ENCODE results near the gene DNAH8.
"Not testable (repeated sequence)": the region's sequence is repeated elsewhere in the genome, so short reads cannot be mapped to it uniquely, and the experiment has no call there.

DNAH8 gene

GRCh38 chr6:38697846-38698245, 17.3 kb upstream of the DNAH8 start:
- no peak for DNase-seq (ENCODE audit: low read depth in 2 of 2)

DNA sequence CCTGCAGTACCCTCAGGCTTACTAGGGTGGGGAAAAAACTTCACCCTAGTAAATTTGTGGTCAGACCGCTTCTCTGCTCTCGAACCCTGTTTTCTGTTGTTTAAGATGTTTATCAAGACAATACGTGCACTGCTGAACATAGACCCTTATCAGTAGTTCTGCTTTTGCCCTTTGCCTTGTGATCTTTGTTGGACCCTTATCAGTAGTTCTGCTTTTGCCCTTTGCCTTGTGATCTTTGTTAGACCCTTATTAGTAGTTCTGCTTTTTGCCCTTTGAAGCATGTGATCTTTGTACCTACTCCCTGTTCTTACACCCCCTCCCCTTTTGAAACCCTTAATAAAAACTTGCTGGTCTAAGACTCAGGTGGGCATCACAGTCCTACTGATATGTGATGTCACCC, 15.4 kb upstream of the DNAH8 start:
- DNase-seq (ENCODE audit: low read depth in 2 of 2), result not testable (repeated sequence)

DNA sequence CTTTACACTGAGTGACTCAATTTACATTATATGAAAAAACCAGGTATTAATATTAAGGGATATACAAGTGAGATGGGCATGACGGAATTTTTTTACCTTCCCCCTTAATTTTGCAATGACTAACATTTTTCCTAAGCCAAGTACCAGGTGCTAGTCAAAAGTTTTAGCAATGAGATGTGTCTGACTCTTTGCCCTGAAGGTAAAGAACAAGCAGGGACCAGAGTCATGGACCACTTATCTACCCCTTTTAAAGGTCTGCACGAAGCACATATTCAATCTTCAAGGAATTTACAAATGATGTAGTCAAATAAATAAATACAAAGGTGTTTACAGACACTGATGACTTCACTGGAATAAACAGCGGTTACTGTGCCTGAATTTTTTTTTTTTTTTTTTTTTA, 13.6 kb upstream of the DNAH8 start:
- DNase-seq (ENCODE audit: low read depth in 2 of 2), result no peak

DNA sequence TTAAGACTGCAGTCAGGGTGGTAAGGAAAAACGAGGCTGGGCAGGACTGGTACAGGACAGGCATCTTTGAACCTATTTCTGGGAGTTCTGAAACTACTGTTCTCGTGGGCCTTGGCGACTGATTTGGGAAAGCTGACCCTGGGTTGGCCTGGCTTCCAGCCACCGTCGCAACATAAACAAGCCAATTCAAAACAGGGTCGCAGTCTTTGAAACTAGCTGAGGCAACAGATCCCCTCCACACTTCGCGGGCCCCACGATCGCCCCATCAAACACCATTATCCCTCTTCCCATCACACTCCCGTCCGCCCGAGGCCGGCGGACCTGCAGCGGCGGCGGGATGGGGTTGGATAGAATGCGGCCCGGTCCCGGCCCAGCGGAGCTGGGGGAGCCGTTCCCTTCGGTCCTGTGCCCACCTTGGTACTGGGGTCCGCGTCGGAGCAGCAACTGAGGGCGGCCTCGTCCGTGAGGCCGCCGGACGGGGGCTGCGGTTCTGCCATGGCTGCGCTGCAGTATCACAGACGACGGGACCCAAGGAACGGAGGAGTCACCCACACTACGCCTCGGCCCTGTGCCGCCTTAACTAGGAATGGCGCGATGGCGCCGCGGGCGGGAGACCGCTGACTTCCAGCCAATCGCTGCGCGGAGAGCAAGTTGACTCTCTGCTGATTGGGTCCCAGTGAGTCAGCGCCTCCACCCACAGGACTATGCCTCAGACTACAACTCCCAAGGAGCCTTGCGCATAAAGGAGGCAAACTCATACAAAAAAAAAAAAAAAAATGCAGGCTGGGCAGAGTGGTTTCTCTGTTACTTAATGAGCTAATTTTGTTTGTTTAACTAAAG, 12.3 kb upstream of the DNAH8 start, which contains the start of gene GLO1:
TSS of gene GLO1 (minus strand) at position 588 of the 840 bp plus-strand sequence. CDS start at position 497, 91 bp downstream.
- DNase-seq (ENCODE audit: low read depth in 2 of 2), result peak; percentile 88 to 91

DNA sequence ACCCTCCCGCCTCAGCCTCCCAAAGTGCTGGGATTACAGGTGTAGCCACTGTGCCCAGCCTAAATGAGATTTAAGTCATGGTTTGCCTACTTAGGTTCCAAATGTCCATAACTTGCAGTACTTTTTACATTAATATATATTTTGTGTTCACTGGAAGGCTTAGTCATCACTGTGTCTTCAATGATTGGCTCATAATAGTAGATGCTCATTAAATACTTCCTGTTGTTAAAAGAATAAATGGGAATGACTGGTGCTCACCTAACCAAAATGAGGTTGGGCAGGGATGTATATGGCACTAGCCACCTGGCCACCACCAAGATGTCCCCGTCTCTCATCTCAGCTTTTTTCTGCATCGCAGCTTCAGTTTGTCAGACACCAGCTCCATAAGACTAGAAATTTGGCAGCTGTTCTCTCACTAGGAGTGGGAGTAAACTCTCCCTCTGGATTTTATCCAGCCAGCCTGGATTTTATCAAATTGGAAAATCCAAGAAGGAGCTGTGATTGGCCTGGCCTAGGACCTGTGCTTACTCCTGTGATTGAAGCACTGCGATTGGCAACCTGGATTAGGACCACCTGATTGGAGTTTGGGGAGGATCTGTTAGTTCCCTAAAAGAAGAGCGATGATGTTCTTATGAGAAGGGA, 11.0 kb upstream of the DNAH8 start:
- DNase-seq (ENCODE audit: low read depth in 2 of 2), result no peak

GRCh38 chr6:38705924-38706323, 9.2 kb upstream of the DNAH8 start:
- no peak for DNase-seq (ENCODE audit: low read depth in 2 of 2)

GRCh38 chr6:38708496-38708895, 6.6 kb upstream of the DNAH8 start:
- no peak for DNase-seq (ENCODE audit: low read depth in 2 of 2)

DNA sequence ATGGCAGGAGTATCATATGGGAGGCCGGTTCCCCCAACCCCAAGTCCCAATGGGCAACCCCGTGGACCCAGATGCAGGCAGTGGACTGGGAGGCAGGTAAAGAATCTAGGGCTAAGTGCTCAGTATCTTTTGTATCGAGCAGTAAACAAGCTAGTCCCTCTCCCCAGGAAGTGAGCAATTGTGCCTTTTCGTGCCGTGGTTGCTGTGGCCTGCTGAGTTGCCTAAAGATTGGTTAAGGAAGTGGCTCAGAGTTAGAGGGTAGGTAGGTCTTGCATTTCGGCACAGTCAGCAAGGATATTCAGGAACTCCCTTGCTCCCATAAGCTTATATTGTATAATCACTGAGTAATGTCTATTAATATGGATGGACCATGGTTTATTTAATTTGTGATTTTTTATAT, 1.3 kb upstream of the DNAH8 start:
- DNase-seq (ENCODE audit: low read depth in 2 of 2), result peak in 1 of 2 donors; percentile 11

GRCh38 chr6:38714239-38715015, 684 bp upstream of the DNAH8 start:
- DNase-seq (ENCODE audit: low read depth in 2 of 2), result no peak

DNA sequence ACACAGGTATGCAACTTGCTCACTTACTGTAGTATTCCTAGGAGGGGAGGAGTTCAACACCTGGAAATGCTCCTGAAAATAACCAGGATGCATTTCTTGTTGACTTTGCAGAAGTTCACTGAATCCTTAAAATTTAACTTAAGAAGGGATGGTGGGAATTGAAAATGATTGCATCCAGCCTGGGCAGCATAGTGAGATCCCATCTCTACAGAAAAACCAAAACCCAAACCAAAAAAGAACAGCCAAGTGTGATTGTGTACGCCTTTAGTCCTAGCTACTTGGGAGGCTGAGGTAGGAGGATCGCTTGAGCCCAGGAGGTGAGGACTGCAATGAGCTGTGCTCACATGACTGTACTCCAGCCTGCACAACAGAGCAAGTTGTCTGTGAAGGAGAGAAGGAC, 1.7 kb downstream of the DNAH8 start:
- no peak for DNase-seq (ENCODE audit: low read depth in 2 of 2)

DNA sequence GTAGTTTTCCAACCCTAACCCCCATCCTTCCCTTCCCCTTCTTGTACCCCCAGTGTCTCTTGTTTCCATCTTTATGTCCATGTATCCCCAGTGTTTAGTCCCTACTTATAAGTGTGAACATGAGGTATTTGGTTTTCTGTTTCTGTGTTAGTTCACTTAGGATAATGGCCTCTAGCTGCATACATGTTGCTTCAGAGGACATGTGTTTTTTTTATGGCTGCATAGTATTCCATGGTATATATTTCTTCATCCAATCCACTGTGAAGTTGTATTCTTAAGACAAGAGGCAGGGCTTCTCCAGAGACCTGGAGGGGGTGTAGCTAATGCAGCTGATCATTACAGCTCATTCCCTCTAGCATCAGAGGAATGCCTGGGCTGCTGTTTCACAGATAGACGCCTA, 4.2 kb downstream of the DNAH8 start:
- DNase-seq (ENCODE audit: low read depth in 2 of 2), result no peak

DNA sequence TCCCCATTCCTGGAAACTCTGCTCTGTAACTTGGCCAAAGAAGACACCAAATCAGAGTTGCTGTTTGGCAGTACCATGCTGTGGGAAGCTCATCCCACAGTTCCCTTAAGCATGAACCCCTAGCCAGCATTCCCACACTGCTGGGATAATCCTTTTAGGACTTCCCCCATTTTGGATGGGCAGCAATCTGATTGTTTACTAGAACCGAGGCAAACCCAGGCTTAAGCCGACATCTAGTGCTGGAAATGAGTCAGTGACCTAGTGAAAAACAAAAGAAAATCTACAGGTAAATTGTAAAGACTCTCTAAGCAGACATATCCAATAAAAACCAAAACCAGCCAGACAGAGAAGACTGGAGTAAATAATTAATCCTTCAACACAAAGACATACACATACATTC, 5.2 kb downstream of the DNAH8 start:
- DNase-seq (ENCODE audit: low read depth in 2 of 2), result no peak

DNA sequence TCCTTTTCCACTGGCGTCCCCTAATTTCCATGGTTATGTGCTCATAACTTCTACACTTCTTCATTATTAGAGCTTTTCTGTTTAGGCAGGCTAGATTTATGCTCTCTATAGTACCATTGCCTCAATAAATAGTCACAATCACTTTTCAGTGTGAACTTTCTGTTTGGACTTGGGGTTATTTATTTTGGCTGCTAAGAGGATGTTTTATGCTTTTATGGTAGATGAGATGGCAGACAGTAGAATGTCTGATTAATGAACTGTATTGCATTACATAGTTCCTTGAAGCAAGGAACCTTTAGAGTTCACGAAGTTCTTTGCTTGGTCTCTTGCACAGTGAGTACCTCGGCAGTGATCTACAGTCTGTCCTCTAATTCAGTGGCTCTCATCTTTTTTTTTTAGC, 6.9 kb downstream of the DNAH8 start:
- DNase-seq (ENCODE audit: low read depth in 2 of 2), result no peak

- no peak for DNase-seq (ENCODE audit: low read depth in 2 of 2)
These were observed 7.7 kb downstream of the DNAH8 start for GRCh38 chr6:38722727-38723334.

DNA sequence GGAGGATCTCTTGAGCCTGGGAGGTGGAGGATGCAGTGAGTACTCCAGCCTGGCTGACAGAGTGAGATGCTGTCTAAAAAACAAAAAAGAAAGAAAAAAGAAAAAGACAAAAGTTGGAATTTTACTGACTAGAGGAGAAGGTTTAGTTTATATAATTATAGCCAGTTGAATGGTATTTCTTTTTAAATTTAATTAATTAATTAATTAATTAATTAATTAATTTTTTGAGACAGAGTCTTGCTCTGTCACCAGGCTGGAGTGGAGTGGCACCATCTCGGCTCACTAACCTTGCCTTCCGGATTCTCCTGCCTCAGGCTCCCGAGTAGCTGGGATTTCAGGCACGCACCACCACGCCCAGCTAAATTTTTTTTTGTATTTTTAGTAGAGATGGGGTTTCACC, 8.7 kb downstream of the DNAH8 start:
- no peak for DNase-seq (ENCODE audit: low read depth in 2 of 2)

DNA sequence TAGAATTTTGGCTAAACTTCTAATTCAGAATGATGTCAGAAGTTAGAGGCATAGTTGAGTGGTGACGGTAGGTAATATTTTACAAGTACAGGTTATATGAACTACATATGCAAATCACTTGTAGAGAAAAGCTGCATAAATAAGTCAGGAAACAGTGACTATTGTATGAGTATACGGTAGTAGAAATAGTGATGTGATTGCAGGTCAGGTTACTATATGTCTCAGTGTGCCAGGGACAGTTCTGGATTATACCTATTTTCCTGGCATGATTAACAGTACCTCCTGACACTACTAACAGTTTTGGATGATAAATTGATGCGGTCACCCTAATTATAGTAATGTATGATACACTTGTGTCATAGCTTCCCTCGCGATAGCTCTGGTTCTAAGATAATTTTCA, 9.2 kb downstream of the DNAH8 start:
- no peak for DNase-seq (ENCODE audit: low read depth in 2 of 2)

DNA sequence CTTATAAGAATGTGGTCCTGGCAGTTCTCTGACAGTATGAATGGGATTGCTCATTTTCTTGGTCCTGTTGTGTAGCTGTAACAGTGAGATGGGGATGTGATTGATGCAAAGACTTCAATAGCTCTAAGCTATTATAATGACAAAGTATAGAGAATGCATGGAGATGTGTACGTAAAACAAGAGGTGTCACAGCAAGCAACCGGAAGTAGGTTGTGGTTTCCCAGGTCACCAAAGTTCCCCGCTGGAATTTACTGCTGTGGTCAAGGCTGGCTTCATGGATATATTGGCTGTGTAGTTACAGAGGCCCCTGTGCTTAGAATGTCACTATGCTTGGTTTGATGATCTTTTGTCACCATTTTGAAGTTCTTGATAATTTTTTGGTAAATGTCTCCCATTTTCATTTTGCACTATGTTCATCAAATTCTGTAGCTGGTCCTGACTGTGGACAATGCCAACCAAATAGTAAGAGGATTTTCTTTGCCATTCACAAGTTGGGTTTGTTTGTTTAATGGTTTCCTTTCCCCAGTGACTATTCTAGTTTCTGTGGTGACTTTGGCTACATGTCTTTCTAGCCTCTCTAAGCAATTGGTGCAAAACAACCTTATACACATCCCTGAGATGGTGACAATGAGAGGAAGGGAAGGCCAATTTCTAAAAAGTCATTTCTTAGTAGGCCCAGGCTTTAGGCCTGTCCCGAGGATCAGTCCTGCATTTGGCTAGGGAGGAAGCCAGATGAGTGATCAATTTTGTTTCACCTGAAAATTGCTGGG, 10.5 kb downstream of the DNAH8 start:
- no peak for DNase-seq (ENCODE audit: low read depth in 2 of 2)

DNA sequence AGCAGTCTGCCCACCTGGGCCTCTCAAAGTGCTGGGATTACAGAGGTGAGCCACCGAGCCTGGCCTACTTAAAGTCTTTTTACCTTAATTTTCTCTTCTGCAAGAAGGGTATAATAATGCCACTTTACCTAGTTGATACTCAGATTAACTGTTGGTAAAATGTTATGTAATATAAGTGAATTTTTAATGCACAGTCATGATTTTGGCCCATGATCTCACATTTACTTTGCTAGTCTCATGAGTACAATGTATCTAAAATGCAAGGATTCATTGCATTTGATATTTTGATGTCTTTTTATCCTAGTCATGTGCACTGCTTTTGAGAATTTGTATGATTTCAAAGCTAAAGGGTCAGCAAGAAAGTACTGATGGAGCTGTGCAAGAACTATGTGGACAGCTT, 13.1 kb downstream of the DNAH8 start:
- DNase-seq (ENCODE audit: low read depth in 2 of 2), result no peak

- DNase-seq (ENCODE audit: low read depth in 2 of 2), result no peak
These were observed 15.2 kb downstream of the DNAH8 start for GRCh38 chr6:38730140-38730862.

GRCh38 chr6:38736951-38737350, 21.8 kb downstream of the DNAH8 start:
- no peak for DNase-seq (ENCODE audit: low read depth in 2 of 2)

DNA sequence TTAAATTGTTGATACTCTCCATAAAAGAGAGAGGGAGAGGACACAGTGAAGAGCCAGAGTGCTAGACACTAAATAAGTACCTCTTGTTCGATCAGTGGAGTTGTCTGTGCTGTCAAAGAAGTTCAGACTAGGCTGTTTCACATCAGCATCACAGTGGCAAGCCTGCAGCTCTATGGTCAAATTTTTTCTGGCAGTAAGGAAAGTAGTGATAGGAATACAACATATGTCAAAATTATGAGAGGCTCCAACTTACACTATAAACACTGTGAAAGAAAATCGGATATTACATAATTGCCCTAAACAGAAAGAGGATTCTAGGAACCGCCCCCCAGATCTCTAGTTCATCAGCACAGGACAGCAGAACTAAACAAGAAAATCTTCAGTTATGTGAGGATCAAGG, 23.1 kb downstream of the DNAH8 start:
- no peak for DNase-seq (ENCODE audit: low read depth in 2 of 2)

All from stimulated activated CD4-positive, alpha-beta T cell treated with anti-CD3 and anti-CD28 coated beads, Interleukin-1b, Interleukin-23, amount 100 ng/mL, for 4 hours (primary cell).